Fibroblast of villous mesenchyme (primary cell): ENCODE data around the gene ZNF521. TPM values are rescaled to one million over a fixed set of nuclear protein-coding genes. Genes with fewer than 3 reads are reported as not detected.

Source experiments
- DNase-seq: peaks from one replicate; pipeline ENCODE4 v3.0.0-alpha.2; 2010; ENCODE audit warnings: low read depth
- H3K4me3 ChIP-seq: 2 replicates; pipeline ENCODE4 v1.5.1; 2011; ENCODE audit warnings: low read depth, mild to moderate bottlenecking, low read length
- CTCF ChIP-seq: IDR thresholded peaks from 2 replicates; pipeline ENCODE4 v1.5.1; 2012; ENCODE audit warnings: low read depth, mild to moderate bottlenecking, low read length; ENCODE audit not compliant: insufficient read depth
- total RNA-seq: library from RNA; depleted of rRNA; stranded (reverse); fragments of >200 nt; gene quantifications from 2 replicates; pipeline ENCODE4 v1.2.3, GENCODE V29; 2012

ZNF521 gene
- total RNA-seq, 1 donor: 4.7 TPM

GRCh38 chr18:25349926-25350487 lies 2.0 kb downstream of the ZNF521 start:
- DNase-seq: peak; percentile 4

GRCh38 chr18:25349131-25349925 lies 2.6 kb downstream of the ZNF521 start:
- H3K4me3 ChIP-seq: peak overlapping the region; percentile 72
- TF ChIP-seq CTCF: no peak
- peak; percentile 25 for DNase-seq

More at GRCh38 chr18:25349926-25350487, 2.0 kb downstream of the ZNF521 start:
- TF ChIP-seq CTCF: no peak
- H3K4me3 ChIP-seq: peak overlapping the region; percentile 72

GRCh38 chr18:25348386-25349130 lies 3.4 kb downstream of the ZNF521 start:
- no peak for TF ChIP-seq CTCF
- peak overlapping the region; percentile 72 for H3K4me3 ChIP-seq
- peak; percentile 2 for DNase-seq

GRCh38 chr18:25346561-25346960 lies 5.4 kb downstream of the ZNF521 start:
- no peak for DNase-seq
- H3K4me3 ChIP-seq: no peak overlapping the region
- no peak for TF ChIP-seq CTCF

DNA sequence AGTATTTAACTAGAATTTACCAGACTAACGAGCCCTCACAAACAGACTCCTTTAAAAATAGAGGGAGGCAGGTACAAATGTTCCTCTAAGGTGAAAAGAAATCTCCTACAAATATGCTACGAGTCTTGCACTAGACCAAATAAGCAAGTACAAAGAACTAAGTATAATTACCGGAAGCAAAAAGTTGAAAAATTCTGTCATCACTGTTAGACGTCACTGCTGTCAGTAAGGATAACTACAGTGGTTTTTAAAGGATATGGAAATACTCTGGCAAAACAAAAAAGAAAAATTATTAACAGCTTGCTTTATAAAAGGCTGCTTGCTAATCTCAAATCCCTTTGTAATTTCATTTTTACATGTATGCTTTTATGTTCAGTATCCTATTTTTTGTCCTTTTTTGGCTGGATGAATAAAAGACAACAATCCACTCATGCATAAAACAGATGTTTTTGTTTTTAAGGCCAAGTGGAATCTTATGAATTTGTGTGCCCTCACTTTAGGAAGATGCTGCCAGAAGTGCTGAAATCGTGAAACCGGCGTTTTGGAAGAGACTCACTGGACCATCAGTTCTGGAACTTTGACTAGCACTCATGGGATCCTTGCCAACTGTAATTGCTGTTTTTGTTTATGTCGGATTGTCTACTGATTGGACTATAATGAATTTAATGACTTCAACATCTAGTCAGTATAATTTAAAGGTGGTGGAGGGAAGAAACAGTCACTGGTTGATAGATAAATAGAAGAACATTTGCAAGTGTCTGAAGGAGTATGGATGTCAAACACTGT lies 6.7 kb downstream of the ZNF521 start:
- no peak overlapping the region for H3K4me3 ChIP-seq
- no peak for TF ChIP-seq CTCF
- DNase-seq: no peak

- no peak for TF ChIP-seq CTCF
- no peak overlapping the region for H3K4me3 ChIP-seq
- no peak for DNase-seq
These were observed 10.1 kb downstream of the ZNF521 start for GRCh38 chr18:25341831-25342230.
